GM19239 (cell line): ENCODE data around the gene RNGTT.
A peak's percentile ranks its signal among the peaks of the same experiment; 100 is the strongest.

Experiments
- DNase-seq: peaks from one replicate; pipeline ENCODE4 v3.0.0; 2011; ENCODE audit warnings: low spot score; ENCODE audit not compliant: insufficient read length
- FAIRE-seq: peaks from 2 replicates; lab custom pipeline; 2011; peaks lifted over from hg19 to GRCh38; lab: Jason Lieb, UNC

The RNGTT gene

DNA sequence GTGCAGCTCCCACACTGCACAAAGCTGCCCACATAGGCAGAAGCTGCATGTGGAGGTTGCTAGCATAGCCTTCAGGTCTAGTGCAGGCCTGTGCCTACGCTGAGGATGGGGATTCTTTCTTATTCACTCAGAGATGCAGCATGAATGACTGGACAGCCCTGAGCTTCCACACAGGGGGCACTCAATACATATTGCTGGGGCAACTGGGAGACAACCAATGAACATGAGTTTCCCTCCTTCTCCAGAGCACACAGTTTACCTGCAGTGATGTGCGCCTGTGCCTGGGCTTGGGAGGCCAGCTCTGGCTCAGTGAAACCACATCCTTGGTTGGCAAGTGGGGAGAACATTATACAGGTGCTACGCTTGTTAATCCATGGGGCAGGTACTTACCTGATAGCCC lies 389.9 kb downstream of the RNGTT start:
- no peak for DNase-seq
- no peak for FAIRE-seq

DNA sequence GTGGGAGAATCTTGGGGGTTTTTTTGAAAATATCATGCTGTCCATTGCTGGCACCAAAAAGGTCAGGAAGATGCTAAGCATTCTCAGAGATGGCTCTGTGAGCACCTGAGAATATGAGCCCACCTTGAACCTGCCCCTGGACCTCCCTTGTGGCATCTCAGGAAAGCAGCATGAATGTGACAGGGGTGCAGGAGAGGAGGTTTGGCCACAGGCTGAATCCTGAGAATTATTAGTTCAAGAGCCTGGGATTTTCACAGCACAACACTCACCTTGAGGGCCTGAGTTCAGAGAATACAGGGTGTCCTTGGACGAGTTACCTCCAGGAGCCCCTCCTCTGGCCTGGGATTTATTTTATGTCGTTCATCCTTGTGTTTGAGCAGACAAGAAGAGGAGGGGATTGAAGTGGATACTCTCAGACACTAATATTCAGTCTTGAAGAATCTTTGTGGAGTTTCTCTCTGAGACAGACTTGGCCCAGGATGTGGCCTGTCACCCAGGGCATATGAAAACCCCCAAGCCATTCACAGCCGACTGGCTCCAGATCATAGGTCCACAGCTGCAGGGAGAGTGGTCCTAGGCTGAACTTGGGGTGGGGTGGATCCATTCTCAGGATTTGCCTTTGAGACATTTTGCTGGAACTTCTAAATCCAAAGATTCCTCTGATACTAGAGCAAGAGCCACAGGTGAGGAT lies 390.8 kb downstream of the RNGTT start:
- DNase-seq (no peak), FAIRE-seq (no peak)

DNA sequence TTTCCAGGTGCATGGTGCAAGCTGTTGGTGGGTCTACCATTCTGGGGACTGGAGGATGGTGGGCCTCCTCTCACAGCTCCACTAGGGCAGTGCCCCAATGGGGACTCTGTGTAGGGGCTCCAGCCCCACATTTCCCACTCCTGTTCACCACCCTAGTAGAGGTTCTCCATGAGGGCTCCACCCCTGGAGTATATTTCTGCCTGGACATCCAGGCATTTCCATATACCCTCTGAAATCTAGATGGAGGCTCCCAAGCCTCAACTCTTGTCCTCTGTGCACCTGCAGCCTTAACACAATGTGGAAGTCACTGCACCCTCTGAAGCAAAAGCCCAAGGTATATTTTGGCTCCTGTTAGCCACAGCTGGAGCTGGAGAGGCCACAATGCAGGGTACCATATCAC lies 393.5 kb downstream of the RNGTT start:
- DNase-seq (no peak), FAIRE-seq (no peak)

DNA sequence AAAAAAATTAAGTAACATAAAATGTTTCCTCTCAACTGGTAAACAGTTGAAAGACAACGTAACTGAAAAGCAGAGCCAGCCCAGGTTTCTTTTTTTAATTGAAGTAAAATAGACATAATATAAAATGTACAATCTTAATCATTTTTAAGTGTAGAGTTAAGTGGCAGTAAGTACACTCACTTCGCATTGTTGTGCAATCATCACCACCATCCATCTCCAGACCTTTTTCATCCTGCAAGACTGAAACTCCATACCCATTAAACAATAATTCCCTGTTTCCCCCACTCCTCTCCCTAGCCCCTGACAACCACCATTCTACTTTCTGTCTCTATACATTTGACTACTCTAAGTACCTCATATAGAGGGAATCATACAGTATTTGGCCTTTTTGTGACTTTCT lies 395.7 kb downstream of the RNGTT start:
- no peak for FAIRE-seq
- no peak for DNase-seq

DNA sequence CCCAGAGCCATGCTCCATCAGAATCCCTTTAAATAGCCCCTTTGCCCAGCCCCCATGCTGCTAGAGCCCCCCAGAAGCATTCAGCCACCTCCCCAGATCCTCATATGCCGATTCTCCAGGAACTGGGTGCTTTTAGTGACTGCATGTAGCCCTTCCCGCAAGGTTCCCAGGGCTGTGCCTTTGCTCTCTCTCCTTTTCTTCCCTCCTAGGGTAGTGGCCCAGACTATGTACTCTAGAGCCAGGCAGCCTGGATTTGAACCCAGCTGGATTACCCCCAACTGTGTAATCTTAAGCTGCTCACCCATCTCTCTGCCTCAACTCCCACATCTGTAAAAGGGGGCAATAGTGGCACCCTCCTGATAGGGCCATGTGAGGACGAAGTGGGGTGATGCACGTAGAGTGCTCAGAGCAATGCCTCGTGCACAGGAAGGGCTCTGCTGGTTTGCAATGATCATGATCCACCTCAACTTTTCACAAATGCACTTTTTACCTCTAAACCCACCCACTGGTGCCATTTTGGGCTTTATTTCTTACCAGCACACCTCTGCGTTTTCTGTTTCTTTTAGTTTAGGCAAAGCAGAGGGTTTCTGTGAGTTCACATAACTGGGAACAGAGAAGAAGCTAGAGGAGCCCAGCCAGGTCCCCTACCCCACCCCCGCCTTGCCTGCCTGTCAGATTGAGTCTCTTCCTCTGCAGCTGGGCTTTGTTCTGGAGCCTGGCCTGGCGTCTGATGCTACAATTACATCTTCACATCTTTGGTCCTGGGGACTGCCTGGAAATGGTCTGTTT lies 396.5 kb downstream of the RNGTT start:
- FAIRE-seq (no peak), DNase-seq (no peak)

DNA sequence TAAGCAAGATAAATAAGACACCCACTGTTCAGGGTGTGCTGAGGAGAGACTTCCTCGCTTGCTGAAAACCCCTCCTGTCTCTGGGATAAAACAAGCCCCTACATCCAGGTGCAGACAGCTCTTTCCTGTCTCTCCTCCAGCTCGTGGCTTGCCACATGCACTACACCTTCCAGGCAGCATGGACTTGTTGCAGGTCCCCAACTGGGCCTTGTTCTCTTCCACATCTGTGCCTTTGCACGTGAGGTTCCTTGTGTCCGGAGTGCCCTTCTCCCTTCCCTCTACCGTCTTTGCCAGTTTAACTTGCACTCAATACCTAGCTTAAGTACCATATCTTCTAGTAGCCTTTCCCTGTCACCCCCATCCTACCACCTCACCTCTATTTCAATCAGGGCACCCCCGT lies 397.6 kb downstream of the RNGTT start:
- no peak for DNase-seq
- FAIRE-seq, result no peak

DNA sequence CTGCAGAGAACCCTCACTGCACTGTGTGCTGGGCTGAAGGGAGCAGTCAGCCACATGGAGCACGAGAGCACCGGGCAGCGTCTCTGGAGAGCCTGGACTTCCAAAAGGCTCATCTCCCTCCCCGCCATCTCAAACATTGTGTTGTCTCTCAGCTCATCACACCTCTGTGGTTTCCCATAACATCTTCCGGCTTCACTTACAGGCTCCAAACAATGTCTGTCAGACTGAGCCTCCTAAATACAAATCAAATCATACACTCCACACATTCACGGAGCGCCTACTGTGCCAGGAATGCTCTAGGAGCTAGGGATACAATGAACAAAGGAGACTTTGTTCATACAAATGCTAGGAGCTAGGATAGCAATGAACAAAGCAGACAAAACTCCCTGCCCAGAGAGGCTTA lies 398.0 kb downstream of the RNGTT start:
- FAIRE-seq (no peak), DNase-seq (no peak)

DNA sequence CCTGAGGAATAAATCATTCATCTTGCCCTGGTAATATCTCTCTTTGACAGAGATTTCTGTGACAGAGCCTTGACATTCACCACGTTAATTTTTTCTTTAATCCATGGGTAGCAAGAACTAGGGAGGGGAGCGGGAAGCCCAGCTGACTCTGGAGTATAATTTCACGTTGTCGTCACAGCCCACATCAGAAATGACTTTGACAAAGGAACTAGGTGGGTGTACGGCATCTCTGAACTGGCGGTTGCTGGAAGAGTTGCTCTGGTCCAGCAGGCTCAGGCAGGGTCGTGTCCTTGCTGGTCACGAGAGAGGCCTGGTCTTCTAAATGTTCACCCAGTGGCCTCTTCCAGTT lies 400.2 kb downstream of the RNGTT start:
- DNase-seq (no peak), FAIRE-seq (no peak)

DNA sequence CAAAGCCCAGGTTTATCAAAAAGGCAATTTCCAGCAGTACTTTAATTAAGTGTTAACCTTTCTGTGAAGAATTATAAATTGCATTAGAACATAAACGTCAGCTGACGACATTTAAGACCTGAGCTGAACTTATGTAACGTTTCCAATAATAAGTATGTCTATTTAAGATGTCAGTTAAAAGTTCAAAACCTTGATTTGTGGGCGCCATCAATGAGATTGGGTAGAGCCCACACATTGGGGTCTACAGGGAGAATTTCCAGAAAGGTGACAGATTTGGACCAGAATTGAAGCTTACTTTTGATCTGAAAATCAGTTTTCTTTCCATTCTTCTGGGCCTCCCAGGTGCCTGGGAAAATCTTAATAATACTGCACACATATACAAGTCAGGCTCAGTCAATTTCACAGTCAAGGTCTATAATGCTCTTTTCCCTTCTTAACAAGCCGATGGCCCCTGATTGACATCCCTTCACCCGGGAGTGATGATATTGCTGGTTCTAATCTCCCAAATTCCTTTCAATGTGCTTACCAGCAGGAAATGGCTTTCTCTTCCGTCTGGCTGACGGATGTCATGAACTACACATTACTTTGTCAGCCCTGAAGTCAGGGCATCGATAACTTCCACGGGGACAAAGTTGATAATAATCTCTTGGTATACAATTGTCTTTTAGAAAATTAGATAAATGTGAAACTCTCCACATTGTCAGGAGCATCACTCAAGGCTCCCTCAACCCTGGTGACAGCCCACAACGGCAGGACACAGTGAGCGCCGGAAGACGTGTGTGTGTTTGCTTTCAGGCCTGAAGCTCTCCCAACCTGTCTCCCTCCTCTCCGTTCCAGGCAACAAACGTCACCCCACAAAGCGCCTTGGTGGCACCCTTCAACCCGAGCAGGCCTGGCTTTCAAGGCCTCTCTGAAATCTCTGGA lies 400.8 kb downstream of the RNGTT start:
- no peak for DNase-seq

DNA sequence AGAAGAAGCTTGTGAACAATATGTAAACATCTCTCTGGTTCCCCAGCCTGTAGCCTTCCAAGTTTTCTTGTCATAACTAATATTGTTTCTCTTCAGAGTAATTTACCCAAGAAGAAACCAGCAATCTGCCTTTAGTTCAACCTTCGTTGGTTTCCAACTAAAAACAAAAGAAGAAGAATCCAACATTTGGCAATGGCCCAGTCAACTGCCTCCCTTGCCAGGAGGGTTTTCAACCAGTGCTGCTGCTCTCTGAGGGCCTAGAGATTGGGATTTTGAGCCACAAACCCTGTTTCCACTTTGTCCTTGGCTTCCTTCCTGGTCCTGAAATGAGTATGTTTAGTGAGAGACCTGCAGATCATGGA lies 401.5 kb downstream of the RNGTT start:
- DNase-seq (no peak), FAIRE-seq (peak; percentile 8)

More for the DNA sequence above, 400.8 kb downstream of the RNGTT start:
- no peak for FAIRE-seq

DNA sequence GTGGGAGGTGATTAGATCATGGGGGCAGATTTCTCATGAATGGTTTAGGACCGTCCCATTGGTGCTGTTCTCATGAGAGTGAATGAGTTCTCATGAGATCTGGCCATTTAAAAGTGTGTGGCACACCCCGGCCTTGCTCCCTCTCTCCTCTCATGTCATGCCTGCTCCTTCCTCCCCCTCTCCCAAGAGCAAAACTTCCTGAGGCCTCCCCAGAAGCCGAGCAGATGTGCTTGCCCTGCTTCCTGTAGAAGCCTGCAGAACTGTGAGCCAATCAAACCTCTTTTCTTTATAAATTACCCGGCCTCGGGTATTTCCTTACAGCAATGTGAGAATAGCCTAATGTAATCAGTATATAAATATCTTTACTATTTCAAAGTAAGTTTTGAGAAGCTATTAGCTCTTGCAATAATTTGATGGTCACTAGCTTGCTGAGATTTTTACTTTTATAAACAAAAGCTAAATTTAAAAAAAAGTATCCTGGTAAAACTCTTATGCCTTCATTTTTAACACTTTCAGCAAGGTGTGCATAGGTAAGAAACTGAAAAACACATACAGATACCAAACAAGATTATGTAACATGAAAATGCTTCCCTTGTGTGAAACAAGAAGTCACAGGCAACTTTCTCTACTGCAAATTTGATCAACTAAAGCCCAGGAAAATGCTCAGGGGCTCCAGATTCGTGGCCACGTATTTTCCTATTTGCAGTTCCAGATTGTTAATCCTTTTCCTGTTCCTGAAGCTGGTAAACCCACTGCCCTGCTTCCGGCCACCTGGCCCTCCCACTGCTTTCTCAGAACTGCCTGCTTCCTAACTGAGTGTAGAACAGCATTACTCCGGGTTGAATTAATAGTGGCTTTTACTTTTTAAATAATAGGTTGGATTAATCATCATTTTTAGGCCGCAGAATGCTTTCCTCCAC lies 402.1 kb downstream of the RNGTT start:
- FAIRE-seq, result peak; percentile 51
- DNase-seq, result no peak
